SH-SY5Y (cell line): ENCODE data around the gene EMC10.

Experiments
- GATA2 ChIP-seq: IDR thresholded peaks from 2 replicates; pipeline ENCODE4 v1.6.1; 2011; ENCODE audit warnings: mild to moderate bottlenecking, low read depth, low read length
- GATA3 ChIP-seq: IDR thresholded peaks from 2 replicates; pipeline ENCODE4 v1.6.1; 2011; ENCODE audit warnings: low read depth, mild to moderate bottlenecking, low read length, moderate library complexity

DNA sequence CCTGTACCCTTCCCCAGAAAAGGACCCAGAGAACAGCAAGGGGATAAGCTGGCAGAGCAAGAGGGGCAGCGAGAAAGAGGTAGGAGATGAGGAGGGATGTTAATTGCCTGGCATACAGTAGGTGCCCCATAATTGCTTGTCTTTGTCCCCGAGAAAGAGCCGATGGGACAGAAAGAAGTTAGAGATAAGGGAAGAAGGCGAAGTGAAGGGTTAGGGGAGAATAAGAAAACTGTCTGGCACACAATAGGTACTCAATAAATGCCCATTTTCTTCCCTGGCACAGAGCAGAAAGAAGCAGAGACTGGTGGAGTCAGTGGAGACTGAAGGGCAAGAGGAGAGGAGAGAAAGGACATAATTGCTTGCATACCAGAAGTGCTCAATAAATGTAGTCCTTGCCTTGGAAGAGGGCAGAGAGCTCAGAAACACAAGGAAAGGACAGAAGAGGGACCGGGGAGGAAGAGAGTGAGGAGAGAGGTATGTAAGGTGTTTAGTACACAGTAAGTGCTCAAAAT, 18.8 kb downstream of the EMC10 start:
- TF ChIP-seq GATA3 (no peak), GATA2 (no peak)
